GM23248 (cell line): ENCODE measurements around the gene NUP214.

Experiments used
- EZH2 ChIP-seq: fragments of 200-600 bp; sonication (generic); IDR thresholded peaks from 2 replicates; pipeline ENCODE4 v1.6.1; 2018; ENCODE audit warnings: antibody characterized with exemption, mild to moderate bottlenecking; ENCODE audit not compliant: insufficient read depth, poor library complexity, severe bottlenecking
- EZH2phosphoT487 ChIP-seq: fragments of 200-600 bp; sonication (generic); IDR thresholded peaks from 2 replicates; pipeline ENCODE4 v1.6.1; 2018; ENCODE audit warnings: antibody characterized with exemption, moderate library complexity, mild to moderate bottlenecking, low read depth; ENCODE audit not compliant: insufficient read depth

DNA sequence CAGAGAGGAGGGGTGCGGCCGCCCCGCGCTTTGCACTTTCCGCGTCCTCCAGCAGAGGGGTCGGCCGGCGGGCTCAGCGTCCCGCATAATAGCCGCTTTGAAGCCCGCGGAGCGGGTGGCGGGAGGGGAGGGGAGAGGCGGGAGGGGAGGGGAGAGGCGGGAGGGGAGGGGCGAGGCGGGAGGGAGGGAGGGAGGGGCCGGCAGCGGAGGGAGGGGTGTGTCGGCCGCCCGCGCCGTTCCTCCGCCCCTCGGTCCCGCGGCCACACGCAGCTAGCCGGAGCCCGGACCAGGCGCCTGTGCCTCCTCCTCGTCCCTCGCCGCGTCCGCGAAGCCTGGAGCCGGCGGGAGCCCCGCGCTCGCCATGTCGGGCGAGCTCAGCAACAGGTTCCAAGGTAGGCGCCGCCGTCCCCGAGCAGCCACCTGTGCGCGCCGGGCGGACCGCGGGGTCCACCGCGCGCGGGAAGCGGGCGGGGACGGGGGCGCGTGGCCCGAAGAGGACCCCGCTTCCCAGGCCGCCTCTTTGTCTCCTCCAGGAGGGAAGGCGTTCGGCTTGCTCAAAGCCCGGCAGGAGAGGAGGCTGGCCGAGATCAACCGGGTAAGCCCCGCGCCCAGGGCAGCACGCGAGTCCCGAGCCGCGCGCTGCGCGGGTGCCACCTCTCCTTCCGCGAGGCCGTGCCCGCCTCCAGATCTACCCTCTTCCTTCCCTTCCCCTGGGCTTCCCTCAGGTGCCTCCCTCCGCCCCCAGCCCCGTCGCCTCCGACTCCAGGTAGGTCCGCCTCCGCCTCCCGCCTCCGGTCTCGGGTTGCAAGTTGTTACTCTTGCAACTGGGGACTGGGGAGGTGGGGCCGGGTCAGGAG, 28.9 kb upstream of the NUP214 start, which contains the start of gene AIF1L:
- TF ChIP-seq EZH2 (peak; percentile 80), EZH2phosphoT487 (no peak; the same call in 1 of the 2 replicates)
